GM12801 (cell line): Measurements from ENCODE around the gene SUSD4.

Experiments
- CTCF ChIP-seq: IDR thresholded peaks from one replicate; pipeline ENCODE4 v1.5.1; 2011; ENCODE audit warnings: control low read depth; ENCODE audit not compliant: insufficient read length; ENCODE audit errors: extremely low read depth

The SUSD4 gene

GRCh38 chr1:223269006-223269405, 95.0 kb downstream of the SUSD4 start:
- no peak for TF ChIP-seq CTCF

DNA sequence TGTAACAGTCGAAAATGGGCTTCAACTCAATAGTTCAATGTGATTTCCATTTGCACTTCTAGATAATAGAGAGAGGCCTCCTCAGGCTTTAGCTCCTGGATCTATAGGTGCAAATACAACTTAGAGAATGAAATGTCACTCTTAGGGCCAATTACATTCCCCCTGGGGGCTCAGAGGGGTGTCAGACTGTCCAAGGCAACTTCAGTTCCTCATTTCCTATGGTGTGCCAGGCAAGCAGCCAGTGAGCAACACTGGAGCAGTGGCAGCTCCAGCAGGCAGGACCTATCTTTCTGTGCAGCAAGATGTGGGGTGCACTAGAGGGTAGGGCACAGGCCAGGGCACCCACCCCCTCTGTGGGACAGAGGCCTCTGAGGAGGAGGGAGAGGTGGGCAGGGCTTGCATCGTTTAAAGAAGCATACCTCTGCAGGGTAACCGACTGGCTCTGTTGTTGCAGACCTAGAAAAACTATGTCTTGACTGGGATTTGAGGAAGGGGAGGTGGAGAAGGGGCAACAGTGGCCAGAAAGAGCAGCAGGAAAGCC, 97.3 kb downstream of the SUSD4 start:
- no peak for TF ChIP-seq CTCF

DNA sequence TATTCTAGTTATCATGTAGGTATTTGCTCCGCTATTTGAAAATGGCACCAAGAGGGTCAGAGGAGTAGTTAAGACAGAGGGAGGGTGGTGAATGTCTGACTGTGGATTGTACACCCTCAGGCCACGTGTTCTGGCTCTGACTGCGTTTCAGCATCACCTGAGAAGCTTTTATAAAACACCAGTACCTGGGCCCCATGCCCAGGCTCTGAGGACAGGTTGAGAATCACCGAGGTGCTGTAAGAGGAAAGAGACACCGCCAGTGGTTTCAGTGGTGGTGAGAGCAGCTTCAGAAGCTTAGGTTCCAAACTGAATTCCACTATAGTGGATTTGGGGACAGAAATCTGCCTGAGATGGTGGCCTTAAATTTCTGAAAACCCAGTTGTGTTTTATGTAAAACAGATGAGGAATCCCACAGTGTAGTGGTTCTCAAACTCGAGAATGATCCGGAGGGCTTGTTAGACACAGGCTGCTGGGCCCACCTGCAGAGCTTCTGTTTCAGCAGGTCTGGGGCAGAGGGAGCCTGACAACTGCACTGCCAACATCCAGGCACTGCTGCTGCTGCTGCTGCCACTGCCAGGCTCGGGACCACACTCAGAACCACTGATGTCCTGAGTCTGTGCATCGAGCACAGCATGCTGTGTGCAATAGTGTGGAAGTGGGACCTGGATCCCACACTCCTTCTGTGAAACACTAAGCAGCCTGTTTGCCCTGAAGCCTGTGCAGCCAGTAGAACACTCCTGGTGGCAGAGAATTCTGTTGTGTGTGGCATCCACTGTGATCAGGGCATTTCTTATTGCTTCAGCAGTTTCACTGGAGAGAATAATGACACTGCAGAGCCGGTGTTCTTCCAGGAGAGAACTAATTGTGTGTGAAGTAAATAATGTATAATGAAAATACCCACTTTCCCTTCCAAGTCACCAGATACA, 98.7 kb downstream of the SUSD4 start:
- TF ChIP-seq CTCF, result no peak

DNA sequence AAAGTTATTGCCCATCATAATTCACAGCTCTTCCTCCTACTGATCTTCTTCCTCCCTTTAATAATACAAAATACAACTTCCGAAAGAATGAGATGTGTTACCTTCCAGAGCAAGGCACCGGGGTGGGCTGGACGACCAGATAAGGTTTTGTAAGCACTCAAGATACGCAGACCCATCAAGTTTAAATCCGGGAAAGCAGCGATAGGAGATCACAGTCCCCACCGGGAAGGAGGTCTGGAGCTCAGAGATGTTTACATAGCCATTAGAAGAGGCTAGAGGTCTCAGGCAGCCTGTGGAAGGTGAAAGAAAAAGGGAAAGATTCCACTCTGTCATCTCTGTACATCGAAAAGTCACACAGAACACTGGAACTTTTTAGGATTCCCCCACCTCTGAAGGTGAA, 99.4 kb downstream of the SUSD4 start:
- no peak for TF ChIP-seq CTCF

GRCh38 chr1:223261914-223262313, 102.1 kb downstream of the SUSD4 start:
- no peak for TF ChIP-seq CTCF

GRCh38 chr1:223260712-223261111, 103.3 kb downstream of the SUSD4 start:
- TF ChIP-seq CTCF, result no peak

DNA sequence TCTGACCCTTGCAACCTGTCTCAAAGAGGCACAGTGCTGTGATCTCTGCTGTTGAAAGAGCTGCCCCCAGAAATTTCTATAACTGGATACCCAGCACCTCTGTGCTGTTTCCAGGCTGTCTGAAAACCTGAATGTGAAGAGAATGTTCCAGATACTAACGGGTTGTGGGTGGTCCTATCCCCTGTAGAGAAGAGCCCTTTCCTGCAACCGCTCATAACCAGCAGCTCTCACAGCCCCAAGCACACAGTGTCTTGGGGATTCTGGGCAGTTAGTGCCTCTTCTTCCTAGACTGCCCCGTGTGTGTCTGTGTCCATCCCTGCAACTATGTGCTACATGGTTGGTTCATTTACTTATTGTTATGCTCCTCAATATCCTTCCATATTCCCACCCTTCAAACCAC, 104.5 kb downstream of the SUSD4 start:
- no peak for TF ChIP-seq CTCF
